Fibroblast of lung (primary cell): ENCODE results near the gene CLK1. TPM values are rescaled to one million over a fixed set of nuclear protein-coding genes. Genes with fewer than 3 reads are reported as not detected.

Source experiments
- DNase-seq, 2 donors: peaks; one replicate each; pipeline versions ENCODE4 v3.0.0 to v3.0.0-alpha.2; 2010; ENCODE audit warnings: low read depth in 2 of 2
- H2AFZ ChIP-seq: 2 replicates; pipeline ENCODE4 v1.5.1; 2012; ENCODE audit warnings: low read length, control low read depth, inconsistent platforms
- H3K27ac ChIP-seq: 2 replicates; pipeline ENCODE4 v1.5.1; 2011; ENCODE audit warnings: low read length, control low read depth; ENCODE audit not compliant: insufficient read depth
- H3K27me3 ChIP-seq: 2 replicates; pipeline ENCODE4 v1.5.1; 2011; ENCODE audit warnings: mild to moderate bottlenecking, low read length; ENCODE audit not compliant: control insufficient read depth, insufficient read depth
- H3K36me3 ChIP-seq: 2 replicates; pipeline ENCODE4 v1.5.1; 2011; ENCODE audit warnings: low read length; ENCODE audit not compliant: control insufficient read depth, insufficient read depth
- H3K4me1 ChIP-seq: 2 replicates; pipeline ENCODE4 v1.5.1; 2011; ENCODE audit warnings: low read length; ENCODE audit not compliant: control insufficient read depth, insufficient read depth; ENCODE audit errors: extremely low read depth
- H3K4me2 ChIP-seq: 2 replicates; pipeline ENCODE4 v1.5.1; 2011; ENCODE audit warnings: low read length, control low read depth; ENCODE audit not compliant: insufficient read depth; ENCODE audit errors: extremely low read depth
- H3K4me3 ChIP-seq, 4 experiments: fragments of 200-600 bp in 1 of 4; sonication (generic) in 1 of 4; replicated peaks in 1 of 4; 2 replicates each; pipeline ENCODE4 v1.5.1; 2011 to 2016; ENCODE audit warnings: low read length in 4 of 4, low read depth in 3 of 4, mild to moderate bottlenecking in 3 of 4, control low read depth in 2 of 4, inconsistent platforms in 1 of 4, mixed read lengths in 1 of 4; ENCODE audit not compliant: insufficient read depth in 1 of 4; ENCODE audit errors: control extremely low read depth in 1 of 4
- H3K79me2 ChIP-seq: 2 replicates; pipeline ENCODE4 v1.5.1; 2012; ENCODE audit warnings: mild to moderate bottlenecking, low read length, inconsistent platforms; ENCODE audit not compliant: control insufficient read depth, insufficient read depth
- H3K9ac ChIP-seq: 2 replicates; pipeline ENCODE4 v1.5.1; 2011; ENCODE audit warnings: mild to moderate bottlenecking, low read length, control low read depth; ENCODE audit not compliant: insufficient read depth
- H3K9me3 ChIP-seq: 2 replicates; pipeline ENCODE4 v1.5.1; 2012; ENCODE audit warnings: low read depth, low read length; ENCODE audit not compliant: control insufficient read depth, insufficient read depth
- H4K20me1 ChIP-seq: 2 replicates; pipeline ENCODE4 v1.5.1; 2011; ENCODE audit warnings: low read length; ENCODE audit not compliant: control insufficient read depth, insufficient read depth; ENCODE audit errors: extremely low read depth
- CTCF ChIP-seq, 2 donors: IDR thresholded peaks in 1 of 2; conservative IDR thresholded peaks in 1 of 2; 1 replicate in 1 of 2; 2 replicates in 1 of 2; pipeline ENCODE4 v1.5.1; 2011 to 2012; ENCODE audit warnings: low read length in 2 of 2, control low read depth in 1 of 2, inconsistent platforms in 1 of 2, low read depth in 1 of 2, mild to moderate bottlenecking in 1 of 2
- EZH2 ChIP-seq: IDR thresholded peaks from 2 replicates; pipeline ENCODE4 v1.5.1; 2012; ENCODE audit warnings: low read length, control low read depth, mild to moderate bottlenecking; ENCODE audit errors: missing control alignments
- polyA minus RNA-seq: library from RNA; depleted of rRNA, polyadenylated mRNA; stranded (reverse); fragments of >200 nt; gene quantifications from 2 replicates; pipeline ENCODE4 v1.2.3, GENCODE V29; 2011; ENCODE audit warnings: low replicate concordance
- polyA plus RNA-seq, 2 donors: library from polyadenylated mRNA; depleted of rRNA in 1 of 2; stranded (reverse) in 1 of 2; unstranded in 1 of 2; fragments of >200 nt; gene quantifications; 2 replicates each; pipeline ENCODE4 v1.2.1, GENCODE V29; 2011 to 2012; ENCODE audit warnings: missing spikeins in 1 of 2
- total RNA-seq: library from RNA; depleted of rRNA; stranded (reverse); fragments of >200 nt; gene quantifications from 2 replicates; pipeline ENCODE4 v1.2.1, GENCODE V29; 2014

Gene CLK1
- total RNA-seq (68.5 and 76.8 TPM in 2 replicates), polyA plus RNA-seq (44.1 and 104 TPM in 2 replicates), polyA minus RNA-seq (2.6 and 3.7 TPM in 2 replicates)
- polyA plus RNA-seq (2012): 21.9 and 50.5 TPM in 2 replicates

GRCh38 chr2:200864176-200865034, at the start of gene CLK1:
TSS of gene CLK1 (minus strand) at chr2:200864658. CDS start at chr2:200861862, 2,796 bp downstream.
- no peak for TF ChIP-seq CTCF (conservative IDR thresholded peaks at IDR 0.05 in 1 of 2, IDR thresholded peaks at IDR 0.05 in 1 of 2; ENCODE audit: low read depth in 1 of 2, low read length in 2 of 2)
- TF ChIP-seq EZH2: no peak
- peak within 1 kb of the TSS; percentile 95 for H2AFZ ChIP-seq
- H3K79me2 ChIP-seq: peaks cover 50% of the 10 kb centered on the region
- H3K4me3 ChIP-seq: peak within 1 kb of the TSS; percentile 93 to 100 (median 100)
- DNase-seq: peak; percentile 91 to 94
- peaks cover 11% of the 10 kb centered on the region for H4K20me1 ChIP-seq
- peak within 1 kb of the TSS; percentile 100 for H3K9ac ChIP-seq
- no peaks in the 10 kb centered on the region for H3K27me3 ChIP-seq
- H3K27ac ChIP-seq: peak within 1 kb of the TSS; percentile 100
- no peaks in the 10 kb centered on the region for H3K9me3 ChIP-seq
- H3K4me1 ChIP-seq: peaks cover 8% of the 10 kb centered on the region
- H3K4me2 ChIP-seq: peak within 1 kb of the TSS; percentile 97
- H3K36me3 ChIP-seq: peaks cover 3% of the 10 kb centered on the region

- Histone ChIP-seq H3K27ac (no peak overlapping the region), H3K36me3 (peaks cover 3% of the 10 kb centered on the region), H2AFZ (no peak overlapping the region), H3K9ac (no peak overlapping the region), H3K27me3 (no peaks in the 10 kb centered on the region), H3K4me3 (no peak overlapping the region), H3K9me3 (no peaks in the 10 kb centered on the region), H4K20me1 (no peaks in the 10 kb centered on the region), H3K4me2 (no peak overlapping the region), H3K79me2 (no peaks in the 10 kb centered on the region), H3K4me1 (no peaks in the 10 kb centered on the region)
- no peak for TF ChIP-seq EZH2
- TF ChIP-seq CTCF (conservative IDR thresholded peaks at IDR 0.05 in 1 of 2, IDR thresholded peaks at IDR 0.05 in 1 of 2; ENCODE audit: low read depth in 1 of 2, low read length in 2 of 2): no peak
- DNase-seq: peak in 1 of 2 donors; percentile 75
Measured at GRCh38 chr2:200913654-200914053, 49.2 kb upstream of the CLK1 start.

- Histone ChIP-seq H3K9ac (no peak overlapping the region), H3K4me2 (no peak overlapping the region), H2AFZ (no peak overlapping the region), H3K4me3 (no peak overlapping the region), H3K27me3 (no peaks in the 10 kb centered on the region), H3K36me3 (peaks cover 8% of the 10 kb centered on the region), H3K27ac (no peak overlapping the region), H3K9me3 (no peaks in the 10 kb centered on the region), H3K79me2 (no peaks in the 10 kb centered on the region), H4K20me1 (no peaks in the 10 kb centered on the region), H3K4me1 (no peaks in the 10 kb centered on the region)
- DNase-seq: no peak
- TF ChIP-seq CTCF (conservative IDR thresholded peaks at IDR 0.05 in 1 of 2, IDR thresholded peaks at IDR 0.05 in 1 of 2; ENCODE audit: low read depth in 1 of 2, low read length in 2 of 2) (no peak), EZH2 (no peak)
Measured at GRCh38 chr2:200909958-200910357, 45.5 kb upstream of the CLK1 start.
